Measurements from ENCODE around the gene CRIM1.

The CRIM1 gene

GRCh38 chr2:36389091-36389564 is 33.5 kb downstream of the CRIM1 start:
- H3K9me2 ChIP-seq (replicated peaks; ENCODE audit: insufficient read depth, low read length): no peaks in the 10 kb centered on the region
- H3K79me2 ChIP-seq (ENCODE audit: low read length): no peaks in the 10 kb centered on the region
- H3K36me3 ChIP-seq (replicated peaks; ENCODE audit: insufficient read depth, low read length): no peaks in the 10 kb centered on the region
- no peaks in the 10 kb centered on the region for H3K27me3 ChIP-seq (replicated peaks; ENCODE audit: insufficient read depth, low read length)
- H3K27ac ChIP-seq (ENCODE audit: low read length): no peak overlapping the region
- no peaks in the 10 kb centered on the region for H3K4me1 ChIP-seq (ENCODE audit: low read length)
- H4K20me1 ChIP-seq (ENCODE audit: insufficient read depth, low read length): no peaks in the 10 kb centered on the region
- no peak for DNase-seq
- H2AFZ ChIP-seq (ENCODE audit: low read length): no peak overlapping the region
- H3K9me3 ChIP-seq (replicated peaks; ENCODE audit: insufficient read depth, low read length): no peaks in the 10 kb centered on the region
- no peak overlapping the region for H3K9ac ChIP-seq (ENCODE audit: low read length)
- H3K4me2 ChIP-seq (ENCODE audit: low read depth, low read length): no peak overlapping the region
- H3K4me3 ChIP-seq (ENCODE audit: low read length): no peak overlapping the region
- TF ChIP-seq EZH2 (optimal IDR thresholded peaks at IDR 0.05; ENCODE audit: low read depth, low read length) (no peak), EZH2phosphoT487 (IDR thresholded peaks at IDR 0.05; ENCODE audit: low read length) (no peak)
- TF ChIP-seq, protein P1, sequence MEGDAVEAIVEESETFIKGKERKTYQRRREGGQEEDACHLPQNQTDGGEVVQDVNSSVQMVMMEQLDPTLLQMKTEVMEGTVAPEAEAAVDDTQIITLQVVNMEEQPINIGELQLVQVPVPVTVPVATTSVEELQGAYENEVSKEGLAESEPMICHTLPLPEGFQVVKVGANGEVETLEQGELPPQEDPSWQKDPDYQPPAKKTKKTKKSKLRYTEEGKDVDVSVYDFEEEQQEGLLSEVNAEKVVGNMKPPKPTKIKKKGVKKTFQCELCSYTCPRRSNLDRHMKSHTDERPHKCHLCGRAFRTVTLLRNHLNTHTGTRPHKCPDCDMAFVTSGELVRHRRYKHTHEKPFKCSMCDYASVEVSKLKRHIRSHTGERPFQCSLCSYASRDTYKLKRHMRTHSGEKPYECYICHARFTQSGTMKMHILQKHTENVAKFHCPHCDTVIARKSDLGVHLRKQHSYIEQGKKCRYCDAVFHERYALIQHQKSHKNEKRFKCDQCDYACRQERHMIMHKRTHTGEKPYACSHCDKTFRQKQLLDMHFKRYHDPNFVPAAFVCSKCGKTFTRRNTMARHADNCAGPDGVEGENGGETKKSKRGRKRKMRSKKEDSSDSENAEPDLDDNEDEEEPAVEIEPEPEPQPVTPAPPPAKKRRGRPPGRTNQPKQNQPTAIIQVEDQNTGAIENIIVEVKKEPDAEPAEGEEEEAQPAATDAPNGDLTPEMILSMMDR (IDR thresholded peaks at IDR 0.05; ENCODE audit: low read length): no peak
- no peaks in the 10 kb centered on the region for H3F3A ChIP-seq (ENCODE audit: insufficient read depth, low read length)

DNA sequence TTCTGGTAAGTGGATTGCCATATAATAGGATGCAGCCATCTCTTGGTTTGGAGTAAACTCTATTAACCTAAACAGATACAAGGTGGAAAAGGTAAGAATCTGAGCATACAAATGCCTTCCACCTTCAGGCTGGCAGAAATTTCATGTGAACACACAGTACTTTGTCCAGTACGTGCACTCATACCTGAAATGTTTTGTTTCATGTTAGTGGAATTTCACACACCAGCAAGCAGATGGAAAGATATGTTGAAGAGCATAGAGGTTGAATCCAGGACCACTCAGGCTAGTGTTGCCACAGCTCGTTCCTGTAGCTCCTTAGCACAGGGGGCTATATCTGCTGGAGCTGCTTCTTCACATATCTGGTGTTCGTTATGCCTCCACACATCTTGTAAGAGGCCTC is 34.0 kb downstream of the CRIM1 start:
- no peak overlapping the region for H3K4me2 ChIP-seq (ENCODE audit: low read depth, low read length)
- no peaks in the 10 kb centered on the region for H3K4me1 ChIP-seq (ENCODE audit: low read length)
- H2AFZ ChIP-seq (ENCODE audit: low read length): no peak overlapping the region
- no peaks in the 10 kb centered on the region for H3F3A ChIP-seq (ENCODE audit: insufficient read depth, low read length)
- no peak for DNase-seq
- no peaks in the 10 kb centered on the region for H3K36me3 ChIP-seq (replicated peaks; ENCODE audit: insufficient read depth, low read length)
- TF ChIP-seq EZH2 (optimal IDR thresholded peaks at IDR 0.05; ENCODE audit: low read depth, low read length): no peak
- no peak overlapping the region for H3K27ac ChIP-seq (ENCODE audit: low read length)
- H3K9me2 ChIP-seq (replicated peaks; ENCODE audit: insufficient read depth, low read length): no peaks in the 10 kb centered on the region
- H3K79me2 ChIP-seq (ENCODE audit: low read length): no peaks in the 10 kb centered on the region
- no peaks in the 10 kb centered on the region for H3K9me3 ChIP-seq (replicated peaks; ENCODE audit: insufficient read depth, low read length)
- H3K4me3 ChIP-seq (ENCODE audit: low read length): no peak overlapping the region
- no peaks in the 10 kb centered on the region for H4K20me1 ChIP-seq (ENCODE audit: insufficient read depth, low read length)
- H3K27me3 ChIP-seq (replicated peaks; ENCODE audit: insufficient read depth, low read length): no peaks in the 10 kb centered on the region
- H3K9ac ChIP-seq (ENCODE audit: low read length): no peak overlapping the region

DNA sequence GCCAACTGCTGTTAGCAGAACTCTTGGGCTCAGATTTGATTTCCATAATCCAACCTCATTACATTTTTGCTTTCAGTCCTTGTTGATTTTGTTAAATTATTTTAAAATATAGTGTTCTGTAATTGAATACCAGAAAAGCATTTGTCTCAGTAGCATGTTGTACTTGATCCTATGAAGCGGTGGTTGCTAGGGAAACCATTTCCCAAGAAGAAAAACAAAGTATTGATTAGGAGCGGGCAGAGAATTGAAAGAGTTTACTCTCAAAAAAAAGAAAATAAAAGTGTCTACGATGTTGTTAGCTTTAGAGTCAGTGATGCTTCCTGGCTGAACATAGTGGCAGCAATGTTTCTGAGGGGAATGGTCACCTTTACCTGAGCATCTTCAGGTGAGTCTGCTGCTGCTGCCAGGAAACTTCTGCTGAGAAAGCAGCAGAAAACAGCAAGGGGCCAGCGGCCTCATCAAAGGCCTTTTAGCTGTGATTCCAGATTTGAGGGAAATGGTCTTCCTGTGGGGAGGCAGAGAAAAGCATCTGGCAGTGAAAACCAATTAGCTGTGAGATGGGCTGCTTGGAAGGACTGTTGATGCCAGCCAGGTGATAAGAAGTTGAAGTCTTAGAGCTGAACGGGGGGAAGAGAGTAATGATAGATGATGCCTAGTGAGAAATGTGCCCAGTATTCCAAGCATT is 37.1 kb downstream of the CRIM1 start:
- no peak for DNase-seq
- Histone ChIP-seq H3K4me3 (ENCODE audit: low read length) (no peak overlapping the region), H3K36me3 (replicated peaks; ENCODE audit: insufficient read depth, low read length) (no peaks in the 10 kb centered on the region), H3K4me2 (ENCODE audit: low read depth, low read length) (no peak overlapping the region), H3K27me3 (replicated peaks; ENCODE audit: insufficient read depth, low read length) (no peaks in the 10 kb centered on the region), H2AFZ (ENCODE audit: low read length) (no peak overlapping the region), H3F3A (ENCODE audit: insufficient read depth, low read length) (no peaks in the 10 kb centered on the region), H3K9ac (ENCODE audit: low read length) (no peak overlapping the region), H3K9me3 (replicated peaks; ENCODE audit: insufficient read depth, low read length) (no peaks in the 10 kb centered on the region), H3K4me1 (ENCODE audit: low read length) (no peaks in the 10 kb centered on the region), H4K20me1 (ENCODE audit: insufficient read depth, low read length) (no peaks in the 10 kb centered on the region), H3K9me2 (replicated peaks; ENCODE audit: insufficient read depth, low read length) (no peaks in the 10 kb centered on the region), H3K27ac (ENCODE audit: low read length) (no peak overlapping the region), H3K79me2 (ENCODE audit: low read length) (no peaks in the 10 kb centered on the region)
- TF ChIP-seq EZH2 (optimal IDR thresholded peaks at IDR 0.05; ENCODE audit: low read depth, low read length) (no peak), EZH2phosphoT487 (IDR thresholded peaks at IDR 0.05; ENCODE audit: low read length) (no peak)
- TF ChIP-seq, protein P1 (IDR thresholded peaks at IDR 0.05; ENCODE audit: low read length): no peak

DNA sequence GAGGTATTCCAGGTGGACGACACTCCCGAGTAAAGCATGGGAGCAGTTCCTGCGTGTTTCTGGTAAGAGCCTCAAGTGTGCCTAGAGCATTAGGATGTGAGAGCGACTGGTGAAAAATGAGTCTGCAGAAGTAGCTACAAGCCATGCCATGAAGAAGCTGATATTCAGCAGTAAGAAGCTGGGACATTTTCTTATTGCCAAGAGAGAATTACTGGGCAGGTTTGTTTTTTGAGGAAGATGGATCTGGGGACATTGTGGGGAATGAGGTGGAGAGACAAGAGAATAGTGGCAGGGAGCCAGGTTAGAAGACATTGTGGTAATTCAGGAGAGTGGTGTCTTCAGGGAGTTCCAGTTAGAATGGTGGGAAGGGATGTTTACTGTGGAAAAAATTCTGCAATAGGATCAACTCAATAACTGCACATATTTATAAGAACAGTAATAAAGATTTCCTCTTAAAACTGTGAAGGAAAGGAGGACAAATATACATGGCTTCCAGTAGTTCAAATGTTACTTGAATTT is 38.2 kb downstream of the CRIM1 start:
- Histone ChIP-seq H3K4me3 (ENCODE audit: low read length) (no peak overlapping the region), H3K9me2 (replicated peaks; ENCODE audit: insufficient read depth, low read length) (no peaks in the 10 kb centered on the region), H3K9me3 (replicated peaks; ENCODE audit: insufficient read depth, low read length) (no peaks in the 10 kb centered on the region), H3K36me3 (replicated peaks; ENCODE audit: insufficient read depth, low read length) (no peaks in the 10 kb centered on the region), H3K79me2 (ENCODE audit: low read length) (no peaks in the 10 kb centered on the region), H4K20me1 (ENCODE audit: insufficient read depth, low read length) (no peaks in the 10 kb centered on the region), H3K9ac (ENCODE audit: low read length) (no peak overlapping the region), H3K4me2 (ENCODE audit: low read depth, low read length) (no peak overlapping the region), H3K27ac (ENCODE audit: low read length) (no peak overlapping the region), H3K27me3 (replicated peaks; ENCODE audit: insufficient read depth, low read length) (no peaks in the 10 kb centered on the region), H3F3A (ENCODE audit: insufficient read depth, low read length) (no peaks in the 10 kb centered on the region), H2AFZ (ENCODE audit: low read length) (no peak overlapping the region), H3K4me1 (ENCODE audit: low read length) (no peaks in the 10 kb centered on the region)
- TF ChIP-seq, protein P1 (IDR thresholded peaks at IDR 0.05; ENCODE audit: low read length): no peak
- TF ChIP-seq EZH2phosphoT487 (IDR thresholded peaks at IDR 0.05; ENCODE audit: low read length) (no peak), EZH2 (optimal IDR thresholded peaks at IDR 0.05; ENCODE audit: low read depth, low read length) (no peak)
- DNase-seq: no peak
